ENCODE measurements around the gene CCDC71. TPM values are rescaled to one million over a fixed set of nuclear protein-coding genes. Genes with fewer than 3 reads are reported as not detected.

CCDC71 gene
- total and polyA plus RNA-seq, 3 donors from 2014 or later, result 27.6 to 55.0 (median 34.3) TPM

- no peaks in the 10 kb centered on the region for H3K36me3 ChIP-seq (ENCODE audit: low read depth, missing control alignments)
- peak overlapping the region; percentile 74 to 96 for H3K4me3 ChIP-seq
- intact Hi-C loops (cut with DNase I; ENCODE audit: low total_unique reads), result no loop called here
- H3K4me1 ChIP-seq, result peaks cover 20% of the 10 kb centered on the region
- DNase-seq, result no peak
- 57 to 61% methylated on average over 13 to 17 of the region's 17 CpGs for WGBS, 2 donors
- TF ChIP-seq POLR2A (IDR thresholded peaks at IDR 0.05) (no peak), CTCF (IDR thresholded peaks at IDR 0.05) (no peak)
- peak overlapping the region; percentile 89 to 90 for H3K27ac ChIP-seq
- H3K9me3 ChIP-seq, result no peaks in the 10 kb centered on the region
- H3K27me3 ChIP-seq, result no peaks in the 10 kb centered on the region
These were observed 44.9 kb downstream of the CCDC71 start for GRCh38 chr3:49121132-49121736.

GRCh38 chr3:49120438-49121131 lies 45.5 kb downstream of the CCDC71 start, which contains the start of gene USP19:
Gene USP19, minus strand, starts transcription at chr3:49120823. Its CDS starts 1,678 bp downstream, at chr3:49119145.
- H3K4me3 ChIP-seq, result peak within 1 kb of the TSS; percentile 74 to 96
- H3K9me3 ChIP-seq, result no peaks in the 10 kb centered on the region
- no peaks in the 10 kb centered on the region for H3K36me3 ChIP-seq (ENCODE audit: low read depth, missing control alignments)
- H3K27me3 ChIP-seq, result no peaks in the 10 kb centered on the region
- H3K4me1 ChIP-seq, result peaks cover 20% of the 10 kb centered on the region
- WGBS, 2 donors, result 1% methylated on average over 32 of the region's 70 CpGs; no CpG with 5 or more reads in 1 of the 2 donors
- DNase-seq, result peak; percentile 96
- peak within 1 kb of the TSS; percentile 89 to 90 for H3K27ac ChIP-seq
- TF ChIP-seq CTCF (IDR thresholded peaks at IDR 0.05) (no peak), POLR2A (IDR thresholded peaks at IDR 0.05) (peak; percentile 17)
- intact Hi-C loops (cut with DNase I; ENCODE audit: low total_unique reads), result no loop called here

GRCh38 chr3:49120096-49120437 lies 46.1 kb downstream of the CCDC71 start:
- 0% methylated on average over 9 of the region's 9 CpGs; no CpG with 5 or more reads in 1 of the 2 donors for WGBS, 2 donors
- H3K36me3 ChIP-seq (ENCODE audit: low read depth, missing control alignments), result no peaks in the 10 kb centered on the region
- intact Hi-C loops (cut with DNase I; ENCODE audit: low total_unique reads), result no loop called here
- TF ChIP-seq CTCF (IDR thresholded peaks at IDR 0.05) (no peak), POLR2A (IDR thresholded peaks at IDR 0.05) (no peak)
- H3K4me3 ChIP-seq, result peak overlapping the region; percentile 74 to 96
- H3K4me1 ChIP-seq, result peaks cover 20% of the 10 kb centered on the region
- peak overlapping the region; percentile 89 to 90 for H3K27ac ChIP-seq
- no peak for DNase-seq
- H3K9me3 ChIP-seq, result no peaks in the 10 kb centered on the region
- H3K27me3 ChIP-seq, result no peaks in the 10 kb centered on the region

- Histone ChIP-seq H3K4me1 (peaks cover 20% of the 10 kb centered on the region), H3K27ac (peak overlapping the region; percentile 89 to 90), H3K36me3 (ENCODE audit: low read depth, missing control alignments) (no peaks in the 10 kb centered on the region), H3K27me3 (no peaks in the 10 kb centered on the region), H3K4me3 (no peak overlapping the region), H3K9me3 (no peaks in the 10 kb centered on the region)
- intact Hi-C loops (cut with DNase I; ENCODE audit: low total_unique reads), result no loop called here
- WGBS, 2 donors, result 32 to 52% methylated on average over 3 of the region's 3 CpGs
- no peak for DNase-seq
- TF ChIP-seq CTCF (IDR thresholded peaks at IDR 0.05), result no peak
- no peak for TF ChIP-seq POLR2A (IDR thresholded peaks at IDR 0.05)
These were observed 46.7 kb downstream of the CCDC71 start for GRCh38 chr3:49119439-49119838.
